ENCODE measurements around the gene SHC4.

SHC4 gene

GRCh38 chr15:48937886-48938285 lies 25.8 kb downstream of the SHC4 start:
- no peaks in the 10 kb centered on the region for H3K4me1 ChIP-seq (ENCODE audit: insufficient read depth, insufficient read length)
- no peak for TF ChIP-seq YY1 (IDR thresholded peaks at IDR 0.05; ENCODE audit: insufficient read depth, insufficient read length)
- no peak for TF ChIP-seq SUZ12 (IDR thresholded peaks at IDR 0.05; ENCODE audit: extremely low read depth, insufficient read depth, insufficient read length)
- no peak for TF ChIP-seq ZNF274 (IDR thresholded peaks at IDR 0.05; ENCODE audit: low read depth, low read length)
- H3K9ac ChIP-seq (ENCODE audit: insufficient read length, low read depth): no peak overlapping the region
- no peaks in the 10 kb centered on the region for H3K9me3 ChIP-seq (ENCODE audit: insufficient read depth, low read length)
- H3K36me3 ChIP-seq (ENCODE audit: insufficient read depth, insufficient read length, low read length): no peaks in the 10 kb centered on the region
- no peaks in the 10 kb centered on the region for H3K27me3 ChIP-seq (ENCODE audit: insufficient read depth, insufficient read length)
- DNase-seq (ENCODE audit: low read depth, low spot score): no peak
- no peak overlapping the region for H3K4me3 ChIP-seq (ENCODE audit: insufficient read length, low read depth)

GRCh38 chr15:48936666-48937065 lies 27.1 kb downstream of the SHC4 start:
- Histone ChIP-seq H3K27me3 (ENCODE audit: insufficient read depth, insufficient read length) (no peaks in the 10 kb centered on the region), H3K4me3 (ENCODE audit: insufficient read length, low read depth) (no peak overlapping the region), H3K36me3 (ENCODE audit: insufficient read depth, insufficient read length, low read length) (no peaks in the 10 kb centered on the region), H3K9ac (ENCODE audit: insufficient read length, low read depth) (no peak overlapping the region), H3K9me3 (ENCODE audit: insufficient read depth, low read length) (no peaks in the 10 kb centered on the region), H3K4me1 (ENCODE audit: insufficient read depth, insufficient read length) (no peaks in the 10 kb centered on the region)
- DNase-seq (ENCODE audit: low read depth, low spot score): no peak
- TF ChIP-seq YY1 (IDR thresholded peaks at IDR 0.05; ENCODE audit: insufficient read depth, insufficient read length): no peak
- TF ChIP-seq SUZ12 (IDR thresholded peaks at IDR 0.05; ENCODE audit: extremely low read depth, insufficient read depth, insufficient read length): no peak
- TF ChIP-seq ZNF274 (IDR thresholded peaks at IDR 0.05; ENCODE audit: low read depth, low read length): no peak

- Histone ChIP-seq H3K4me3 (ENCODE audit: insufficient read length, low read depth) (no peak overlapping the region), H3K27me3 (ENCODE audit: insufficient read depth, insufficient read length) (no peaks in the 10 kb centered on the region), H3K4me1 (ENCODE audit: insufficient read depth, insufficient read length) (no peaks in the 10 kb centered on the region), H3K36me3 (ENCODE audit: insufficient read depth, insufficient read length, low read length) (no peaks in the 10 kb centered on the region), H3K9me3 (ENCODE audit: insufficient read depth, low read length) (no peaks in the 10 kb centered on the region), H3K9ac (ENCODE audit: insufficient read length, low read depth) (no peak overlapping the region)
- DNase-seq (ENCODE audit: low read depth, low spot score): no peak
- no peak for TF ChIP-seq YY1 (IDR thresholded peaks at IDR 0.05; ENCODE audit: insufficient read depth, insufficient read length)
- no peak for TF ChIP-seq SUZ12 (IDR thresholded peaks at IDR 0.05; ENCODE audit: extremely low read depth, insufficient read depth, insufficient read length)
- TF ChIP-seq ZNF274 (IDR thresholded peaks at IDR 0.05; ENCODE audit: low read depth, low read length): no peak
Observed at GRCh38 chr15:48935236-48935635, 28.5 kb downstream of the SHC4 start.

- no peak for DNase-seq (ENCODE audit: low read depth, low spot score)
- Histone ChIP-seq H3K36me3 (ENCODE audit: insufficient read depth, insufficient read length, low read length) (no peaks in the 10 kb centered on the region), H3K9me3 (ENCODE audit: insufficient read depth, low read length) (no peaks in the 10 kb centered on the region), H3K9ac (ENCODE audit: insufficient read length, low read depth) (no peak overlapping the region), H3K4me1 (ENCODE audit: insufficient read depth, insufficient read length) (no peaks in the 10 kb centered on the region), H3K27me3 (ENCODE audit: insufficient read depth, insufficient read length) (no peaks in the 10 kb centered on the region), H3K4me3 (ENCODE audit: insufficient read length, low read depth) (no peak overlapping the region)
- no peak for TF ChIP-seq YY1 (IDR thresholded peaks at IDR 0.05; ENCODE audit: insufficient read depth, insufficient read length)
- no peak for TF ChIP-seq SUZ12 (IDR thresholded peaks at IDR 0.05; ENCODE audit: extremely low read depth, insufficient read depth, insufficient read length)
- no peak for TF ChIP-seq ZNF274 (IDR thresholded peaks at IDR 0.05; ENCODE audit: low read depth, low read length)
Observed at GRCh38 chr15:48930735-48931134, 33.0 kb downstream of the SHC4 start.

GRCh38 chr15:48929661-48930060 lies 34.1 kb downstream of the SHC4 start:
- no peak overlapping the region for H3K9ac ChIP-seq (ENCODE audit: insufficient read length, low read depth)
- no peak for TF ChIP-seq YY1 (IDR thresholded peaks at IDR 0.05; ENCODE audit: insufficient read depth, insufficient read length)
- no peaks in the 10 kb centered on the region for H3K36me3 ChIP-seq (ENCODE audit: insufficient read depth, insufficient read length, low read length)
- no peak overlapping the region for H3K4me3 ChIP-seq (ENCODE audit: insufficient read length, low read depth)
- no peaks in the 10 kb centered on the region for H3K27me3 ChIP-seq (ENCODE audit: insufficient read depth, insufficient read length)
- H3K4me1 ChIP-seq (ENCODE audit: insufficient read depth, insufficient read length): no peaks in the 10 kb centered on the region
- DNase-seq (ENCODE audit: low read depth, low spot score): no peak
- H3K9me3 ChIP-seq (ENCODE audit: insufficient read depth, low read length): no peaks in the 10 kb centered on the region

- no peaks in the 10 kb centered on the region for H3K27me3 ChIP-seq (ENCODE audit: insufficient read depth, insufficient read length)
- no peak for TF ChIP-seq YY1 (IDR thresholded peaks at IDR 0.05; ENCODE audit: insufficient read depth, insufficient read length)
- no peak for TF ChIP-seq SUZ12 (IDR thresholded peaks at IDR 0.05; ENCODE audit: extremely low read depth, insufficient read depth, insufficient read length)
- no peak for TF ChIP-seq ZNF274 (IDR thresholded peaks at IDR 0.05; ENCODE audit: low read depth, low read length)
- H3K9ac ChIP-seq (ENCODE audit: insufficient read length, low read depth): no peak overlapping the region
- H3K9me3 ChIP-seq (ENCODE audit: insufficient read depth, low read length): no peaks in the 10 kb centered on the region
- no peak for DNase-seq (ENCODE audit: low read depth, low spot score)
- H3K36me3 ChIP-seq (ENCODE audit: insufficient read depth, insufficient read length, low read length): no peaks in the 10 kb centered on the region
- H3K4me3 ChIP-seq (ENCODE audit: insufficient read length, low read depth): no peak overlapping the region
- no peaks in the 10 kb centered on the region for H3K4me1 ChIP-seq (ENCODE audit: insufficient read depth, insufficient read length)
Observed at GRCh38 chr15:48928877-48929538, 34.7 kb downstream of the SHC4 start.

- no peaks in the 10 kb centered on the region for H3K27me3 ChIP-seq (ENCODE audit: insufficient read depth, insufficient read length)
- H3K4me3 ChIP-seq (ENCODE audit: insufficient read length, low read depth): no peak overlapping the region
- no peak for TF ChIP-seq YY1 (IDR thresholded peaks at IDR 0.05; ENCODE audit: insufficient read depth, insufficient read length)
- no peak for TF ChIP-seq ZNF274 (IDR thresholded peaks at IDR 0.05; ENCODE audit: low read depth, low read length)
- TF ChIP-seq SUZ12 (IDR thresholded peaks at IDR 0.05; ENCODE audit: extremely low read depth, insufficient read depth, insufficient read length): no peak
- no peaks in the 10 kb centered on the region for H3K4me1 ChIP-seq (ENCODE audit: insufficient read depth, insufficient read length)
- no peak for DNase-seq (ENCODE audit: low read depth, low spot score)
- H3K9ac ChIP-seq (ENCODE audit: insufficient read length, low read depth): no peak overlapping the region
- no peaks in the 10 kb centered on the region for H3K9me3 ChIP-seq (ENCODE audit: insufficient read depth, low read length)
- no peaks in the 10 kb centered on the region for H3K36me3 ChIP-seq (ENCODE audit: insufficient read depth, insufficient read length, low read length)
Observed at GRCh38 chr15:48925714-48926223, 38.0 kb downstream of the SHC4 start.
